HEK293T (cell line): ENCODE measurements around the gene PPFIA3.

Experiments used
- ARNT ChIP-seq: fragments of 450-650 bp; IDR thresholded peaks from 2 replicates; pipeline ENCODE4 v1.6.1; 2017; ENCODE audit warnings: mild to moderate bottlenecking
- BHLHE40 ChIP-seq: fragments of 450-650 bp; IDR thresholded peaks from 2 replicates; pipeline ENCODE4 v1.6.1; 2016; ENCODE audit warnings: mild to moderate bottlenecking, moderate library complexity, borderline replicate concordance
- CTBP1 ChIP-seq: fragments of 450-650 bp; IDR thresholded peaks from 2 replicates; pipeline ENCODE4 v1.6.1; 2016; ENCODE audit warnings: borderline replicate concordance
- ELF4 ChIP-seq: fragments of 450-650 bp; IDR thresholded peaks from 2 replicates; pipeline ENCODE4 v1.6.1; 2017; ENCODE audit warnings: antibody characterized with exemption
- FOXA1 ChIP-seq: fragments of 450-650 bp; IDR thresholded peaks from 2 replicates; pipeline ENCODE4 v1.6.1; 2016; ENCODE audit warnings: mild to moderate bottlenecking
- FOXK2 ChIP-seq: fragments of 450-650 bp; IDR thresholded peaks from 2 replicates; pipeline ENCODE4 v1.6.1; 2016; ENCODE audit warnings: mild to moderate bottlenecking
- FOXM1 ChIP-seq: fragments of 450-650 bp; IDR thresholded peaks from 2 replicates; pipeline ENCODE4 v1.6.1; 2017; ENCODE audit warnings: mild to moderate bottlenecking, borderline replicate concordance
- HDGF ChIP-seq: fragments of 450-650 bp; IDR thresholded peaks from 2 replicates; pipeline ENCODE4 v1.6.1; 2017; ENCODE audit warnings: antibody characterized with exemption, borderline replicate concordance
- L3MBTL2 ChIP-seq: fragments of 450-650 bp; conservative IDR thresholded peaks from 2 replicates; pipeline ENCODE4 v1.6.1; 2016; ENCODE audit warnings: mild to moderate bottlenecking
- NFRKB ChIP-seq: fragments of 450-650 bp; IDR thresholded peaks from 2 replicates; pipeline ENCODE4 v1.6.1; 2016; ENCODE audit warnings: mild to moderate bottlenecking, moderate library complexity
- SP1 ChIP-seq: fragments of 450-650 bp; IDR thresholded peaks from 2 replicates; pipeline ENCODE4 v1.6.1; 2017
- SUZ12 ChIP-seq: fragments of 450-650 bp; IDR thresholded peaks from 2 replicates; pipeline ENCODE4 v1.6.1; 2016; ENCODE audit warnings: mild to moderate bottlenecking
- TARDBP ChIP-seq: fragments of 450-650 bp; IDR thresholded peaks from 2 replicates; pipeline ENCODE4 v1.6.1; 2016
- ZNF384 ChIP-seq: fragments of 450-650 bp; IDR thresholded peaks from 2 replicates; pipeline ENCODE4 v1.6.1; 2016

- TF ChIP-seq BHLHE40 (no peak), FOXM1 (no peak), L3MBTL2 (no peak), SUZ12 (no peak), CTBP1 (no peak), SP1 (no peak), ARNT (no peak), FOXK2 (no peak), HDGF (no peak), ZNF384 (no peak), ELF4 (no peak), TARDBP (no peak), NFRKB (no peak), FOXA1 (no peak)
Measured at GRCh38 chr19:49160450-49161189, 41.3 kb downstream of the PPFIA3 start.
